ENCODE measurements around the gene GARNL3.
A peak's percentile ranks its signal among the peaks of the same experiment; 100 is the strongest.

The GARNL3 gene

DNA sequence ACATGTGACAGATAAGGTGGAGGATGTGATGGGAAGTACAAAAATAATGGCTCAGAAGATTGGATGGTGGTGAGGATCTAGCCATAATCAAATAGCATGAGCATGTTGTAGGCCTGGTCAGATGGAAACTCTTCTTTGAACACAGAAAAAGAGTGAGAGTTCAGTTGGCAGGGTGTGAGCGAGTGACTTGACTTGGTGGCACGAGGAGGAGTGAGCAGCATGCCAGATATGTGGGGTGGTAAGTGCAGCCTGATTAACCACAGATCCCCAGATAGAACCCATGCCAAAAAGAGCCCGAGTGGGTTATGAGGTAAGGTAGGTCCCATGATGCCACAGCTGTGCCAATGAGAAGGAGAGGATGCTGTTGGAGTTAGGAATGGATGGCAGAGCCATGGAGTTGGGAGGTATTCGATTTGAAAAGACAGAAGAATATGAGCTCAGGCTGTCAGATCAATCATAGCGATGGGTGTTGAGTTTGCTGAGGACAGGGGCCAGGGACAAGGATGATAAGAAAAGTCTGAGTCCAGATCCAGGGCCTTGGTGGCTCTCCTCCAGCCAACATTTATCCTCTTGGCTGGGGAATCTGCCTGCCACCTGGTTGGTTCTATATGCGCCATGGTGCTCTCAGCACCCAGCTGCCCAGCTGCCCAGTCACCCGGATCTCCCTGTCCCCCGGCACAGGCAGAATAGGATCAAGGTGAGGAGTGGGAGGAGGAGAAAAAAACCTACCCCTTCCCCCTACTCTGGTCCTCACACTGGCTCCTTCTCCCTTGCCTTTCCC lies 16.5 kb downstream of the GARNL3 start:
- DNase-seq, result no peak

DNA sequence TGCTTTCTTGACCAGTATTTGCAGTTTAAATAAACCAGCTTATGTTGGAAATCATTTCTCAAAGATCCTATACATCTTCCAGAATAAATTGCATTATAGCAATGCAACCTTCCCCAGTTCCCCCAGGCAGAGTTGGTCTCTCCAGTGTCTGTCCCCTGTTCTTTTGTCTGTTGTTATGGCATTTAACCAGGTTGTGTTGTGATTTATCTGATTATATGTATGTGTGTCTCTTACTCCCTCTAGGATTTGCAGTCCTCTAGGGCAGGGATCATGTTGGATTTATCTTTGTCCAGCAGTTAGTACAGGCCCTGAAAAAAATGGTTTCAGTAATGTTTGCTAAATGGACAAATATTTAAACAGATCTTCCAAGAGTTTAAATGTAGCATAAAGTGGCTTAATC lies 17.3 kb downstream of the GARNL3 start:
- no peak for DNase-seq

DNA sequence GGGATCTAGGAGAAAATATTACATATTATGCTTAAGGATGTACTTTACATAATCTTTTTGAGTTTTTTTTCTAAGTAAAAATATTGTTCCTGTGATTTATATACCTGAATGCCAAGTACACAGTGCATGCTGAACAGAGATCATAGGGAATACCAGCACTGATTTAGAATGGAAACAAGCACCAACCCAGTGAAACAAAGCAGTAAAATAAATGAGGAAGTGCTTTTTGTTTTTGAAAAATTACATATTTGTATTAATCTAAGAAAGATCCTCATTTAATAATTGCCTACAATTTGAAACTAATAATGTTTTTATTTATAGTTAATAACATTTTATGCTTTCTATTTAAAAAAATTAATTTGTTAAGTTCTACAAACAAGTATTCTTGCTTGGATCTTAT lies 18.0 kb downstream of the GARNL3 start:
- no peak for DNase-seq

DNA sequence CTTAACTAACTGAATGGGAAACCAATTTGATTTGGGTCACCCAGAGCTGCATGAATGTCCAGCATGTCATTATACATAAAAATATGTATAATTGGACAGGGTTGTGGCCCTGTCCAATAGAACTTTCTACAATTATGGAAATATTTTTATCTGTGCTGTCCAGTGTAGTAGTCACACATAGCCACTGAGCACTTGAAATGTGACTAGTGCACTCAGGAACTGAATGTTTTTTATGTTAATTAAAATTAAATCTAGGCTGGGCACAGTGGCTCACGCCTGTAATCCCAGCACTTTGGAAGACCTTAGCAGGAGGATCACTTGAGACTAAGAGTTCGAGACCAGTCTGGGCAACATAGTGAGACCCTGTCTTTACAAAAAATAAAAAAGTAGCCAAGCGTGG lies 18.6 kb downstream of the GARNL3 start:
- no peak for DNase-seq

DNA sequence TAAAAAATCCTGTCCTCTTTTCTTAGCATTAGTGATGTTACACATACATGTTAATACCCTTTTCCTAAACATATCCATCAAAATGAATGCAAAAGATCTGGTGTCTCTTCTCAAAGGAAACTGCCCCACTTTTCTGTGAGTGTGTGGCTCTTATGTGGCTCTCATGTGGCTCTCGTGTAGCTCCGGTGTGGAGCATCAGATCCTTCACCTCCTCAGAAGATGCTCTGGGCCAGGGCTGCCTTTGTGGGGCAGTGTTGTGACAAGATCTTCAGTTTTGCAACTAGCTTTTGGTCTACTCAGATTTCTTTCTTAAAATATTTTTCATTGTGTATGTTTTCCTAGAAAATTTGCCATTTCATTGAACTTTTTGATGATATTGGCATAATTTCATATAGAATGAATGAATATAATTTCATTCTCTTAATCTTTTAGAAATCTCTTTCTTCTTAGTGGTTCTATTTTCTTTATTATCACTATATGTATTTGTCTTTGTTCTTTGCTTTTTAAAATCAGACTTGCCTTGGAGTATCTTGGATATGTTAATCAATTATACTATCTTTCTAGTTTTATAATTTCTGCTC lies 19.4 kb downstream of the GARNL3 start:
- no peak for DNase-seq

DNA sequence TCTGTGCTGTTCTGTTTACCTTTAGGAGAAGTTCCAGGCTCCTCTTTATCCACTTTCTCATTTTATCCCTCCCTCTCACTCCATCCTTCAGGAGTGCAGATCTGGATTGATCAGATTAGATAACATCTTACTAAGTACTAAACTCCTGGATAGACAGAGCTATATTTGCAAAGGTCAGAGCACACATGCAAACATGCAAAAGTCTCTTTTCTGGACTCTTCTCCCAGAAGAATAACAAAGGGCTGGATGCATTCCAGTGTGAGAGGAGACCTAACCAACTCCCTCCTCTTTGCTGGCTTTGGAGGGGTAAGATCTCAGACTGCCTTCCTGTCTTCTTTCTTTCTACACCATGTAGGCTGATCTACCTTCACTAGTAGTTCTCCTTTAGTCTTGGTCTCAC lies 21.4 kb downstream of the GARNL3 start:
- no peak for DNase-seq

DNA sequence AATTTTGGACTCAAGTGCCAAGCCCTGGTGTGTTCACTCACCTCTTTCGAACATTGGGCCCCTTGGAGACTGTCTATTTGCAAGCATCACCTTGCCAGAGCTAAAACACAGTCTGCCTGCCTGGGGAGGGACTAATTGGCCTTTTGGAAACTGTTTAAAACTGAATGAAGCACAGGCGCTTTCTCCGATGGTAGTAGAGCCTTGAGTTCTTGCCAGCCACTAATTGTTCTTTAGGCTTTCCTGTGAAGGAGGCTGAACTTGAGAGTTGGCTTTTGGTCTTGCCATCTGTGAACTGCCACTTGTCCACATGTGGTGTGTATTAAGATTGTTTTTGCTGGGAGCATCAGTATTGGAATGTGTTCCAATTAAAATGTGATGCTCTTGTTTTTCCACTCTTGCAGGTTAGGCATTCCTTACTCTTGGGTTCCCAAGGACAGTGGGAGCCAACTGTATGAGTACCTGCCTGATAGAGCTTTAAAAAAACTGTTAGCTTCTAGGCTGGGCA lies 26.0 kb downstream of the GARNL3 start:
- no peak for DNase-seq

DNA sequence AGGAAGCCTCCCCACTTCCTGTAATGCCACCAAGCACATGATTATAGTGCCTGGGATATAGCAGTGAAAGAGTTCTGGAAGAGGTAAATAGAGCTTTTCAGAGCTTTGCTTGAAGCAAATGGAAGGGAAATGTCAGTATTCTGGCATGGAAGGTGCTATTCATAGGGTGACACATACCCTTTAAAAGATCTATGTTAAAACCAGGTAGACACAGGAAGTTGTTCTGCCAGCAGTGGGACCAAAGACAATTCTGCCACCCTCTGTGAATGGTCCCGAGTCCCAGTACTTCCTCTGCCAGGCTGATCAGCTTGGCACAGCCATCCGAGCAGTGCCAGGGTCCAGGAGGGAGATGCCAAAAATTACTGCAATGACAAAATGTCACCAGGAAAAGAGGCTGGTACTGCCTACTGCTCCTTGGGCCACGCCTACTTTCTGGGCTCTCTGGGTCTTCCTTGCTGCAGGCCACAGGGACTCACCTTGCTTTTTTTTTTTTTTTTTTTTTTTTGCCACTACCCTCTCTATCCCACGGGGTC lies 26.7 kb downstream of the GARNL3 start:
- no peak for DNase-seq

DNA sequence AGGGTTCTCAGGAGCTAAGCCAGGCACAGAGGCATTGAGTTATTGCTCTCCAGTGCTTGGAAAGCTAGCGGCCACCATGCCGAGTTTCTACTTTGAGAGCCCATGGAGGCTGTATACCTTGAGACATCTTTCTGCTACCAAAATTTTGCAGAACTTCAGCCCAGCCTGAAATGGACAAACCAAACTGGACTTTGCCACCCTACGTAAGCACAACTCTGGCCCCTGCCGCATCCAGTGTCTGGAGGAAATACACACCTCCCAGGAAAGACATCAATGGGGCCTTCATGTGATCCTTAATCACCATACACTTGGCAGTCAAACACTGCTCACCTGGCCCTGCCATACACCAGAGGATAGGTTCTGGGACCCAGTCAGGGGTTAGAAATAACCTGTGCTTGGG lies 27.8 kb downstream of the GARNL3 start:
- no peak for DNase-seq

DNA sequence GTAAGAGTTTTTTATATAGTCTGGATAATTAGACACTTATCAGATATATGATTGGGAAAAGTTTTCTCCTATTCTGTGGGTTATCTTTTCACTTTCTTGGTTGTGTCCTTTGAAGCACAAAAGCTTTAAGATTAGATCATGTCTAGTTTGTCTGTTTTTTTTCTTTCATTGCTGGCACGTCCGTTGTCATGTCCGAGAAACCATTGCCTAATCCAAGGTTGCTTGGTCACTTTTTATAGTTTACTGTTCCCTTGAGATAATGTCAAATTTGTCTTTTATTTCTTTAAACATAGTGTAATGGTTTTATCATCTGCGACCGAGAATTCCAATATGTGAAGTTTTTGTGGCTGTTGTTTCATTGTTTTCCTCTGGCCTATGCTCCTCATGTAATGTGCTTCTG lies 28.8 kb downstream of the GARNL3 start:
- DNase-seq, result no peak

DNA sequence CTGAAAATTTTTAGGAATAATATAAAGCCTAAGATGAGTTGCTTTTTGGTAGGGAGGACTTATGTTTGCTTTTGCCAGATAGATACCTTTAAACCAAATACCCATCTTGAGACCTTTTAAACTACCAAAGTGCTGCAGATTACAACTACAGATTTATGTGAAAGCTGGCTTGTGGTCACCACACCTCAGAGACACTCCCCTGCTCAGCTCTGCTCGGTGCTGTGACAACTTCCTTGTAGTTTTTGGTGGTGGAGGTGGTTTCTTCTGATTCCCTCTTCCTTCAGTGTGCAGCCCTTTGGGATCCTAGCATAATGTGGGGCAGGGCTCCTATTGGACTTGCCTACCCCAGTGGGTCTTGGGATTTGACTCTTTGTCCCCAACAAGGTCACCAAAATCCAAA lies 29.2 kb downstream of the GARNL3 start:
- no peak for DNase-seq

DNA sequence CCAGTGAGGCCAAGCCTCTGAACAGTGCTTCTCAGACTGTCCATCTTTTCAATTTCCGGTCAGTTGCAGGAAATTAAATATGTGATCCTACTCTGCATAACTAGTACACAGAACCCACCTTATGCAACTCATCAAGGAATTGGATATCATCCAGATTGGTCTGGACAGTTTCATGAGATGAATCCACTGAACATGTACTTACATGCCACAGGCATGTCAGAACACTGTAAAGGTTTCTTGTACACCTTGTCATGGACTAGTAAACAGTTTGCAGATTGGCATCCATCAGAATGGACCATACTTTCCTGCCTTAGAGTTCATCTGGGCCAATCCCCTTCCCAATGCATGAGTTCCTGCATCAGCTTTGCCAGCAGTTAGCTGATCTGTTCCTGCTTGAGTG lies 30.4 kb downstream of the GARNL3 start:
- DNase-seq, result no peak

DNA sequence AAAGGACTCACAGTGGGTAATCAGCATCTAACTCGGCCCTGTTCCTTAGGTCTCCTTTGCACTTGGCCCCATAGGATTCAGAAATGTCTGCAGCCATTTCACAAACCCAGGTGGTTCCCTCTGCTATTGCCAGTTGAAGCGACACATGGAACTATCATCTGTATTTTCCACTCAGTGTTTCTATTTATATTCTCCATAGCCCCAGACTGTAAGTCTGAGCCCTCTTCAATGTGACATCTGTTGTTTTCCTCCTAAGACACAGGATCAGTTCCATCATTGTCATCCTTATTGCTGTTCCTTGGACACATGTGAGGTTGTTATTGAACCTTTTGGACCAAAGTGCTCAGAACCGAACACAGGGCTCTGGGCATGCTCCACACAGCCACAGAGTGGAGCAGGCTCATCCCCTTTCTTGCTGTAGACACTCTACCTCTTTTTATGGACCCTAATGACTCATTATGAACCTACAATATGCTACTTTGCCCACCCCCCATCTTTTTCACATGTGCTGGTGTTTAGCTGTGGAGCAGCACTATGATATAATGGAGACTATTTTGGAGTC lies 36.4 kb downstream of the GARNL3 start:
- DNase-seq, result no peak

DNA sequence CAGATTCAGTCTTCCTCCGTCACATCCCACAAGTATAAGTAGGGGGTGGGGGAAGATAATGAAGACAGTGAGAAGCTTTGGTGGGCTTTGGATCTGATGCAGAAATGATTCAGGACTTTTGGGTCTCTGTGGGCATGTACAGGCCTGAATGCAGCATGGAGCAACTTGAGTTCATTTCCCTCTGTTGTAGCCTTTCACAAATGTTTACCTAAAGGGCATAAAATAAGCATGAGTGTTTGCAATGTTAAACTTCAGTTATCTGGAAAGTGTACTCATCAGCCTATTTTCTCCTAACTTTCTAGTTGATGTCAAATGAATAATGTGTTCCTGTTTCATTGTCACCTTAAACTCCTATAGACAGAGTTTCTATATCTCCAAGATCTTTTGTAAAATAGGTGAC lies 39.3 kb downstream of the GARNL3 start:
- DNase-seq, result no peak

DNA sequence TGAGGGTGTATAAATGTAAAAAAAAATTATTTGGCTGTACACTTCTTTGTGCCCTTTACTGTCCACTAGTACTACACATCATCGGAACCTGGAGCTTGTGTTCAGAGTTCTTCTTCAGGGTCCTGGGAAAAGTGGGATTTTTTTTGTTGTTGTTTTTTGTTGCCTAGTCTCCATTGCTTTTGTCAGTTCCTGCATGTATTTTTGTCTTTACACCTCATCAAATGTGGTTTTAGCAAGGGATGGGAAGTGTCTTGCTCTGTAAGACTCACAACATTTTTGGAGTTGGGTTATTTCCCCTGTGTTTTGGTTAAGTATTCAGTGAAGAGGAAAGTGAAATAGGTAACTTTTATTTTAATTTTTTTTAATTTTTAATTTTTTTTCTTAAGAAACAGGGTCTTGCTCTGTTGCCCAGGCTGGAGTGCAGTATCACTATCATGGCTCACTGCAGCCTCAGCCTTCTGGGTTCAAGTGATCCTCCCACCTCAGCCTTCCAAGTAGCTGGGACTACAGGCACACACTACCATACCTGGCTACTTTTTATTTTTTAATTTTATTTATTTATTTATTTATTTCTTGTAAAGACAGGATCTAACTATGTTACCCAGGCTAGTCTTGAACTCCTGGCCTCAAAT lies 40.7 kb downstream of the GARNL3 start:
- DNase-seq, result no peak

DNA sequence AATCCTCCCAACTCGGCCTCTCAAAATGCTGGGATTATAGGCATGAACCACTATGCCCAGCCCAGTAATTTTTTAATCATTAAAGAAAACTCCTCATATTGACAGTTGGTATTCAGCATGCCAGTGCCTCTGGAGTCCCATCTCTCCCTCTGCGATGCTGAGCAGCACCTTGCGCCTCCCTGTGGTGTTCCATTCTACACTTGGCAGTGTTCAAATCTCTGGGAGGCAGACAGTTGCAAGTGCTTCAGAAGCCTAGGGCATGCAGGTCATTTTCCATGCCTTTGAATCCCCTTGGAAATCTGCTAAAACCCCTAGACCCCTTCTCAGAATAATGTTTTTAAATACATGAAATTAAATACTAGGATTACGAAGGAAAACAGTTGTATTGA lies 41.3 kb downstream of the GARNL3 start:
- no peak for DNase-seq

DNA sequence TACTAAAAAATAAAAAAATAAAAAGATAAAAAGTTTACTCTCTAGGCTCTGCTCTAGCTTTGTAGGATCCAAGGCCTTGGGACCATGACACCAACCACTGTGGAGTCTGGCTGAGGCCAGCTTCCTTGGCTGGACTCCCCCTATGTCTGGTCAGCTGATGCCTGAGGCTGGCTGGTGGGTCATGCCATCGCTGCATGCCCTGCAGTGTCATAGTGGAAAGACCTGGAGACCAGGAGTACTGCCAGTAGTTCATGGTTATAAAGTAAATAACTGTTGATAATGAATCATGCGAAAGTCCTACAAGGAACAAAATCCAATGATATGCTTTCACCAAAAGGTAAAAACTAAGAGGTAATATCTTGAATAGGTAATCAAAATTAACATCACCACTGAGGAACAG lies 43.2 kb downstream of the GARNL3 start:
- DNase-seq, result no peak

DNA sequence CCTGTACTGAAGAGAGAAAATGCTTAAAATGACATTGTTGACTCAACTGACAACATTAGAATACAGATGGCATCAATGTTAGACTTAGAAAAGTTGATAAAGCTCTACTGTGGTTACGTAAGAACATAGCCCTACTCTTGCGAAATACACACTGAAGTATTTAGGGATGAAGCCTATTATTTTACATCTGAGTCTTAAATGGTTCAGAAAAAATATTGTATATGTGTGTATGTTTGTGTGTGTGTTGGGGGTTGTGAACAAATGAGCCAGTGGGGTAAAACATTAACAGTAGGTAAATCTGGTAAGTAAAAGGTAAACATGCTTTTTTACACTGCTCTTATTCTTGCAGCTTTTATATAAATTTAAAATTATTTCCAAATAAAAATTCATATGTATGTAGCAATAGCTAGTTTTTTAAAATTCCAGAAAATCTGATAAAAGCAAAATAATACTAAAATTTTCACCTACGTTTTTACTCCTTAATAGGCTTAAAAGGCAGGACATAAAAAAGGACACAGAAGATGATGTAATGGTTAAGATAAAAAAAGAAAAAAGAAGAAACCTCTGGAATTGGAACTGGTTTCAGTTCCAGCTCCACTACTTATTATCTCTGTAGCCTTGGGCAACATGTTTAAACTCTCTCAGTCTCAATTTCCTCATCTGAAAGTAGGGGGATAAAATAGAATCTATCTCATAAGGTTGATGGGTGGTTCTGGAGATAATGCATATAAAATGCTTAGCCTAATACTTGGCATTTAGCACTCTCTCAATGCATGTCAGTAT lies 44.3 kb downstream of the GARNL3 start:
- DNase-seq, result no peak

DNA sequence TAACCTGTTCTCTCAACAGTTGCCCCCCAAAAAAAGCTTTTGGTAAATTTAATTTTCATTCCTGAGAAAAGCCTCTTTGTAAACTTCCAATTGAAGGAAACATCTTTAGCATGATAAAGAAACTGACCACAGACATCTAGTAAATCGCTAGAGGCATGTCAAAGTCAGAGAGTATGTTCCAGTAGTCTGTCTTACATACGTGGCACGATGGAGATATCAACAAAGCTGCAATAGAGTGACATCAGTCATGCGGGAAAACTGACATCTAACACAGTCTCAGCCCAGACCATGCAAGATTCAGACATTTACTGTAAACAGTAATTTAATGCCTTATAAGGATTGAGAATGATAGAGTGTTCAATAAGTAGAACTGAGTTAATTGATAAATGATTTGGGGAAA lies 45.1 kb downstream of the GARNL3 start:
- DNase-seq, result no peak

DNA sequence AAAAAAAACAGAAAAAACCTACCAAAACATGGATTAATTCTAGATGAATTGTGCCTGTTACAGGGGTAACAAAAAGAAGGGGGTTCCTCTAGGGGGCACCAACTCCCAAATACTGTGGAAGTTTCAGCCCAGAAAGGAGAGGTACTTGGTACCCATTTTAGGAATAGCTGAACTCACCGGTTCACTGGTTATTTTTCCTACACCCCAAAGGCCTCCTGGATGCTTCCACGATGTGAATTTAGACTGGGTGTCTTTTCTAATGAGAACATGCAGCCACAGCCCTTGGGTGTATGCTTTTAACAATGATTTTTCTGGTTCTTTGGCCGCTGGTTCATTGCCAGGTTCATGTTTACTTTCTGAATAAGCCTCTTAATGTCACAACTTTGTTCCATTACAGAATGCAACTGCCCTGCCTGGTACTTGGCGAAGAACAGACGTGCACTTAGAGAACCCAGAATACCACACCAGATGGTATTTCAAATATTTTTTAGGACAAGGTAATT lies 46.7 kb downstream of the GARNL3 start:
- peak; percentile 0 for DNase-seq

DNA sequence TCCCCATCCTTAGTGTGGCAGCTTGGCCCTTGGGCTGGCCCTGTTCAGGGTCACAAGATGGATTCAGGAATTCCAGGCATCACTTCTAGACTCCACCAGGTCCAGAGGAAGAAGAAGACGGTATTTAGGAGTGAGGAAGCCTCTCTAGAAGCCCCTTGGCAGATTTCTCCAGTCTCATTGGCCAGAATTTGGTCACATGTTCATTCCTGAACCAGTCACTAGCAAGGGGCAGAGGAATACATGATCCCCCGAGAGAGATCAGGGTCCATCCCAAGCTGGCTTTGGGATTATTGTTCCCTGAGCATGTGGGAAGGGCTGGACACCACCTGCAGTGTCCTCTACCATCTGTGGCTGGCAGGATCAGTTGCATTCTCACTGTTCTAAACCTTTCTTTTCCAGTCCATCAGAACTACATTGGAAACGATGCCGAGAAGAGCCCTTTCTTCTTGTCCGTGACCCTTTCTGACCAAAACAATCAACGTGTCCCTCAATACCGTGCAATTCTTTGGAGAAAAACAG lies 48.5 kb downstream of the GARNL3 start:
- no peak for DNase-seq

DNA sequence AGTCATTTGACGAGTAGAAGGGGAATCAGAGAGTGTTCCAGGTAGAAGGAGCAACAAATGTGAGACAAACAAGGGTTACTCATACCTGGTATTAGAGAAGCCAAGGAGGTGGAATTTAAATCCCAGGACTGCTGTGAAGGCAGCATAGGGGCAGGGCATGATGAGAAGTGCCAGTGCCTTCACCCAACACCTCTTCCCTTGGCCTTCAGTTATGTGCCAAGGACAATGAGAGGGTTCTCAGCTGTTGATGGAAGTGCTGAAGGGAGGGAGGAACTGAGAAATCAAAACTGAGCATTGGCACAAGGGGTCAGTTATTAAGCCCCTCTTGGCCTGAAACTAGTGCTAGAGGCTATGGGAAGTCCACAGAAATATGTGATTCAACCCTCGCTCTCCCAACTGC lies 50.3 kb downstream of the GARNL3 start:
- no peak for DNase-seq
